Osteoblast (primary cell): ENCODE data around the gene SLC9A9. TPM values are rescaled to one million over a fixed set of nuclear protein-coding genes. Genes with fewer than 3 reads are reported as not detected.
A peak's percentile ranks its signal among the peaks of the same experiment; 100 is the strongest.

Experiments
- DNase-seq: peaks from one replicate; pipeline ENCODE4 v3.0.0; 2011; ENCODE audit warnings: low spot score, mixed read lengths; ENCODE audit not compliant: insufficient read length; ENCODE audit errors: missing footprints
- H2AFZ ChIP-seq: 2 replicates; pipeline ENCODE4 v1.6.0; 2011; ENCODE audit warnings: mild to moderate bottlenecking, low read length
- H3K27ac ChIP-seq: 2 replicates; pipeline ENCODE4 v1.5.1; 2011; ENCODE audit warnings: mild to moderate bottlenecking, low read depth, low read length, moderate library complexity
- H3K27me3 ChIP-seq: 2 replicates; pipeline ENCODE4 v1.6.0; 2012; ENCODE audit warnings: mild to moderate bottlenecking, control low read depth, inconsistent platforms, low read length, moderate library complexity; ENCODE audit not compliant: insufficient read depth
- H3K36me3 ChIP-seq: 2 replicates; pipeline ENCODE4 v1.5.1; 2011; ENCODE audit warnings: mild to moderate bottlenecking, low read length, control low read depth, moderate library complexity; ENCODE audit not compliant: insufficient read depth
- H3K4me1 ChIP-seq: 2 replicates; pipeline ENCODE4 v1.5.1; 2011; ENCODE audit warnings: mild to moderate bottlenecking, low read length, control low read depth, moderate library complexity; ENCODE audit not compliant: insufficient read depth
- H3K4me2 ChIP-seq: 2 replicates; pipeline ENCODE4 v1.6.0; 2011; ENCODE audit warnings: mild to moderate bottlenecking, low read length; ENCODE audit not compliant: insufficient read depth
- H3K4me3 ChIP-seq: fragments of 200-600 bp; sonication (generic); 3 replicates; pipeline ENCODE4 v1.5.1; 2012; ENCODE audit warnings: mild to moderate bottlenecking, low read length, inconsistent platforms; ENCODE audit not compliant: insufficient read depth
- H3K79me2 ChIP-seq: 2 replicates; pipeline ENCODE4 v1.6.0; 2012; ENCODE audit warnings: mild to moderate bottlenecking, low read length, control low read depth, inconsistent platforms; ENCODE audit not compliant: insufficient read depth
- H3K9me3 ChIP-seq: 2 replicates; pipeline ENCODE4 v1.5.1; 2011; ENCODE audit warnings: low read depth, low read length, control low read depth
- H4K20me1 ChIP-seq: 2 replicates; pipeline ENCODE4 v1.6.0; 2012; ENCODE audit warnings: mild to moderate bottlenecking, low read length, control low read depth; ENCODE audit not compliant: insufficient read depth
- total RNA-seq: library from RNA; depleted of rRNA; stranded (reverse); fragments of >200 nt; gene quantifications from 2 replicates; pipeline ENCODE4 v1.2.3, GENCODE V29; 2012
- TF ChIP-seq, protein P1 (sequence below): IDR thresholded peaks from 2 replicates; pipeline ENCODE4 v1.5.1; 2011; ENCODE audit warnings: mild to moderate bottlenecking, low read depth, low read length, moderate library complexity; ENCODE audit errors: extremely low read depth

The SLC9A9 gene
- total RNA-seq, 1 donor = 6.5 TPM

DNA sequence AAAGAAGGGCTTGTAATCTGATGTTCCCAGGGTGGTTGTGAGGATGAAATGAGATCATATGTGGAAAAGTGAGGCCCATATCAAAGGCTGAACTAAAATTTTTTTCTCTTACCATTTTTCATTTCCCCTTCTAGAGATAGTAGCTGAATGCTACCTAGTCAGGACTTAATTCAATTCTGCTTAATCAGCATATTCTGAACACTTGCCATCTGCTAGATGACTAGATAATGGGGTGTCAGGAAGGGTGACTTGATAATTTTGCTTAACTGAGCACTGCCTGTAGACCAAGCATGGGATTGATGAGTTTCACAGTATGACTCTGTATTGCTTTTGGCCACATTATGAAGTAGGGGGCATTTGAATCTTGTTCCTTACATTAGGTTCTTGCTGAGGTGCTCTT lies 592.5 kb downstream of the SLC9A9 start:
- Histone ChIP-seq H3K27me3 (no peaks in the 10 kb centered on the region), H3K79me2 (no peaks in the 10 kb centered on the region)
- TF ChIP-seq, protein P1, sequence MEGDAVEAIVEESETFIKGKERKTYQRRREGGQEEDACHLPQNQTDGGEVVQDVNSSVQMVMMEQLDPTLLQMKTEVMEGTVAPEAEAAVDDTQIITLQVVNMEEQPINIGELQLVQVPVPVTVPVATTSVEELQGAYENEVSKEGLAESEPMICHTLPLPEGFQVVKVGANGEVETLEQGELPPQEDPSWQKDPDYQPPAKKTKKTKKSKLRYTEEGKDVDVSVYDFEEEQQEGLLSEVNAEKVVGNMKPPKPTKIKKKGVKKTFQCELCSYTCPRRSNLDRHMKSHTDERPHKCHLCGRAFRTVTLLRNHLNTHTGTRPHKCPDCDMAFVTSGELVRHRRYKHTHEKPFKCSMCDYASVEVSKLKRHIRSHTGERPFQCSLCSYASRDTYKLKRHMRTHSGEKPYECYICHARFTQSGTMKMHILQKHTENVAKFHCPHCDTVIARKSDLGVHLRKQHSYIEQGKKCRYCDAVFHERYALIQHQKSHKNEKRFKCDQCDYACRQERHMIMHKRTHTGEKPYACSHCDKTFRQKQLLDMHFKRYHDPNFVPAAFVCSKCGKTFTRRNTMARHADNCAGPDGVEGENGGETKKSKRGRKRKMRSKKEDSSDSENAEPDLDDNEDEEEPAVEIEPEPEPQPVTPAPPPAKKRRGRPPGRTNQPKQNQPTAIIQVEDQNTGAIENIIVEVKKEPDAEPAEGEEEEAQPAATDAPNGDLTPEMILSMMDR = no peak

DNA sequence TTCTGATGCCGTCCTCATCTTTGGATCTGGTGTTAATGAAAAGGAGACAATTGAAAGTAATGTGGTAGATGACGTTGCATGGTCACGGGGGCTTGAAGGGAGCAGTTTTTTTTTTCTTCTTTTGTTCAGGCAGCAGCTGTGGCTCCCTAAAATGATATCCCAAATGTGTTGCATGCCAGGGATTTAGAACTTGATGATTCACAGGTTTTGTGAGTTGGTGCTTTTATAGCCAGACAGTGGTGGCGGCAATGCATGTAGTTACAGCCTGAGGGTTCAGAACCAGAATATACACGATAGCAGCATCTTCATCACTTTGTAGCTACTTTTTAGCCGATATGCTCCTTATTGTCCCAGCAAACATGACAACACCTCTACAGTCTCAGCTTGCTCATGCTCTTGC lies 595.3 kb downstream of the SLC9A9 start:
- no peak overlapping the region for H2AFZ ChIP-seq
- H3K36me3 ChIP-seq = no peaks in the 10 kb centered on the region
- H3K4me1 ChIP-seq = no peaks in the 10 kb centered on the region
- no peak overlapping the region for H3K4me3 ChIP-seq
- H4K20me1 ChIP-seq = no peaks in the 10 kb centered on the region
- peak; percentile 65 for DNase-seq
- H3K79me2 ChIP-seq = no peaks in the 10 kb centered on the region
- no peaks in the 10 kb centered on the region for H3K27me3 ChIP-seq
- no peak overlapping the region for H3K4me2 ChIP-seq
- TF ChIP-seq, protein P1 = no peak
- no peaks in the 10 kb centered on the region for H3K9me3 ChIP-seq
- H3K27ac ChIP-seq = no peak overlapping the region

More for the DNA sequence above, 592.5 kb downstream of the SLC9A9 start:
- Histone ChIP-seq H3K9me3 (no peaks in the 10 kb centered on the region), H3K36me3 (no peaks in the 10 kb centered on the region), H3K4me3 (no peak overlapping the region), H4K20me1 (no peaks in the 10 kb centered on the region), H2AFZ (no peak overlapping the region), H3K4me1 (no peaks in the 10 kb centered on the region), H3K4me2 (no peak overlapping the region), H3K27ac (no peak overlapping the region)
- DNase-seq = no peak

DNA sequence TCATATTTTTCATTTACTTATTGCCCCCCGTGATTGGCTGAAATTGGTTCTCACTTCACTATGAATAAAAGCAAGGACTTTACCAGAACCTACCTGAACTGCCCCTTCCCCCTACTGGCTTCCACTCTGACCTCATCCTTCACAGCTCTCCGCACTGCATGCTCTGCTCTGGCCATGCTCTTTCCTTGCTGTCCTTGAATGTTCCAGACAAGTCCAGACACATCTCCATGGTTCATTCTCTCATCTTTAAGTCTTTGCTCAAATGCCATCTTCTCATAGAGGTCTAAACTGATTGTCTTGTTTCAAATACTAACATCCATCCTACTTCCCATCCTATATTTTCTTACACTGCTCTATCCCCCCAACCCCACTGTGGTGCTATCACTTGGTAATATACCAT lies 599.3 kb downstream of the SLC9A9 start:
- Histone ChIP-seq H3K4me2 (no peak overlapping the region), H3K36me3 (no peaks in the 10 kb centered on the region), H3K4me1 (no peaks in the 10 kb centered on the region), H4K20me1 (no peaks in the 10 kb centered on the region), H3K9me3 (no peaks in the 10 kb centered on the region), H3K27me3 (no peaks in the 10 kb centered on the region), H3K79me2 (no peaks in the 10 kb centered on the region), H3K4me3 (no peak overlapping the region), H3K27ac (no peak overlapping the region), H2AFZ (no peak overlapping the region)
- TF ChIP-seq, protein P1 = no peak
- DNase-seq = no peak

DNA sequence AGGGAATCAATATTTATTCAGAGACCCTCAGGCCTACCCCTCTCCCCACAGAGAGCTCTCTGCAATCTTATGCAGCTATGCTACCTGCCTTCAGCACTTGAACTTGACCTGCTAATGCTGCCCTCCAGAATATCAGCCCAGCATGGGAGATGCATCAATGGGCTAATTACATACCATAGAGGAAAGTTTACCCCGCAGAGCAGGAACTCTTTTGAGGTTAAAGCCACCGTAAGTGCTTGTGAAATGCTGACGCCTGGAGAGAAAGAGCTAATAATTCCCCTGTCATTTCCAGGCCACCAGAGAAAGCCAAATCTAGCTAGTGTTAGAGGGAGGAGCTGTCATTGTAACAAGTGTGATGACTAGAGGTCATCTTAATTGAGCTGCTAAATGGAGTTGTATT lies 601.2 kb downstream of the SLC9A9 start:
- DNase-seq = no peak
- TF ChIP-seq, protein P1 = no peak
- H3K4me1 ChIP-seq = no peaks in the 10 kb centered on the region
- H4K20me1 ChIP-seq = no peaks in the 10 kb centered on the region
- no peaks in the 10 kb centered on the region for H3K9me3 ChIP-seq
- no peak overlapping the region for H3K4me2 ChIP-seq
- no peak overlapping the region for H3K27ac ChIP-seq
- H3K4me3 ChIP-seq = no peak overlapping the region
- H2AFZ ChIP-seq = no peak overlapping the region
- H3K27me3 ChIP-seq = no peaks in the 10 kb centered on the region
- H3K36me3 ChIP-seq = no peaks in the 10 kb centered on the region
- H3K79me2 ChIP-seq = no peaks in the 10 kb centered on the region
